SK-N-SH treated with all-trans-retinoic acid at 6 μM for 48 hours (cell line): ENCODE results near the gene DLAT.

Source experiments
- ARNTL ChIP-seq: fragments of 450-650 bp; formaldehyde crosslinking; IDR thresholded peaks from 2 replicates; pipeline ENCODE4 v1.5.0; 2020; ENCODE audit warnings: low read depth, mild to moderate bottlenecking, moderate library complexity, borderline replicate concordance
- ESRRG ChIP-seq: fragments of 250-450 bp; sonication (Bioruptor Pico); IDR thresholded peaks from 2 replicates; pipeline ENCODE4 v1.6.1; 2021; ENCODE audit warnings: mild to moderate bottlenecking
- GLIS3 ChIP-seq: fragments of 250-450 bp; sonication (Bioruptor Pico); IDR thresholded peaks from 2 replicates; pipeline ENCODE4 v1.5.0; 2020; ENCODE audit warnings: mild to moderate bottlenecking, moderate library complexity
- OSR1 ChIP-seq: fragments of 250-450 bp; sonication (Bioruptor Pico); IDR thresholded peaks from 2 replicates; pipeline ENCODE4 v1.8.0; 2022; ENCODE audit warnings: moderate library complexity, mild to moderate bottlenecking, inconsistent platforms
- PATZ1 ChIP-seq: fragments of 250-450 bp; sonication (Bioruptor Pico); IDR thresholded peaks from 2 replicates; pipeline ENCODE4 v1.8.0; 2020; ENCODE audit warnings: mild to moderate bottlenecking, moderate library complexity, borderline replicate concordance
- RARB ChIP-seq: fragments of 250-450 bp; sonication (Bioruptor Pico); IDR thresholded peaks from 2 replicates; pipeline ENCODE4 v1.8.0; 2021; ENCODE audit warnings: mild to moderate bottlenecking, moderate library complexity
- SNAI2 ChIP-seq: fragments of 250-450 bp; sonication (Bioruptor Pico); IDR thresholded peaks from 2 replicates; pipeline ENCODE4 v1.5.0; 2020; ENCODE audit warnings: mild to moderate bottlenecking, moderate library complexity
- TOX ChIP-seq: fragments of 250-450 bp; sonication (Bioruptor Pico); IDR thresholded peaks from 2 replicates; pipeline ENCODE4 v1.8.0; 2021; ENCODE audit warnings: mild to moderate bottlenecking, moderate library complexity, borderline replicate concordance
- ZFP3 ChIP-seq: fragments of 250-450 bp; sonication (Bioruptor Pico); IDR thresholded peaks from 2 replicates; pipeline ENCODE4 v1.5.0; 2020; ENCODE audit warnings: mild to moderate bottlenecking, moderate library complexity
- ZFP30 ChIP-seq: fragments of 450-650 bp; formaldehyde crosslinking; IDR thresholded peaks from 2 replicates; pipeline ENCODE4 v1.5.0; 2022; ENCODE audit warnings: mild to moderate bottlenecking, moderate library complexity
- ZNF8 ChIP-seq: fragments of 450-650 bp; formaldehyde crosslinking; IDR thresholded peaks from 2 replicates; pipeline ENCODE4 v1.5.0; 2020; ENCODE audit warnings: mild to moderate bottlenecking, moderate library complexity
- TF ChIP-seq, protein P1 (sequence below): fragments of 250-450 bp; sonication (Bioruptor Pico); IDR thresholded peaks from 2 replicates; pipeline ENCODE4 v1.8.0; 2021; ENCODE audit warnings: low read depth, mild to moderate bottlenecking, moderate library complexity, borderline replicate concordance

DNA sequence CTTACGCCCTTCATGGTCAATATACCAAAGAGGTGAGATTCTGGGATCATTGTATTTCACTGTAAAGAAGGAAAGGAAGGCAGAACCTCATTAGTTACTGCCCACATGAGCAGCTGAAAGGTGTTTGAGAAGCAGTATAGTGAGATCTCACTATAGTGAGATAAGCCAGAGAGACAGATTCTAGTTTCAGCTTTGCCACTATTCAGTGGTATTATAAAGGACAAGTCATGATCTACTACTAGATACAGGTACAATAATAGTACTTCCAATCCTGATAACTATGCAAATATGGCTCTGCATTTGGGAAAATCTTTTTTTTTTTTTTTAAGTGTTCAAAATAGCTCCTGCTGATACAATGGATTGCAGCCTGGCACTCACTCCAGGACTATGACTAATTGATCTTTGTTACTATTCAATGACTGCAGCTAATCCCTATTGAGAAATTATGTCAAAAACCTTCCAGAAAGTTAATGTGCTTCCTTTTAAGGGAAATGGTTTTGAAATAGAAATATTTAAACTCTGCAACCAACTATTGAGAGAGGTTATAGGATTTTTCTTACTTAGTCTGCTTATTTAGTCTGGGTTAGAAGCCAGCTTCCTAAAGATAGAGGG lies 8.3 kb upstream of the DLAT start:
- no peak for TF ChIP-seq SNAI2 (CRISPR knock-in tag)
- no peak for TF ChIP-seq ZFP30
- TF ChIP-seq GLIS3 (CRISPR knock-in tag) = no peak
- TF ChIP-seq TOX = no peak
- no peak for TF ChIP-seq PATZ1
- TF ChIP-seq RARB (CRISPR knock-in tag) = no peak
- no peak for TF ChIP-seq OSR1
- no peak for TF ChIP-seq ZNF8 (CRISPR knock-in tag)
- TF ChIP-seq, protein P1, sequence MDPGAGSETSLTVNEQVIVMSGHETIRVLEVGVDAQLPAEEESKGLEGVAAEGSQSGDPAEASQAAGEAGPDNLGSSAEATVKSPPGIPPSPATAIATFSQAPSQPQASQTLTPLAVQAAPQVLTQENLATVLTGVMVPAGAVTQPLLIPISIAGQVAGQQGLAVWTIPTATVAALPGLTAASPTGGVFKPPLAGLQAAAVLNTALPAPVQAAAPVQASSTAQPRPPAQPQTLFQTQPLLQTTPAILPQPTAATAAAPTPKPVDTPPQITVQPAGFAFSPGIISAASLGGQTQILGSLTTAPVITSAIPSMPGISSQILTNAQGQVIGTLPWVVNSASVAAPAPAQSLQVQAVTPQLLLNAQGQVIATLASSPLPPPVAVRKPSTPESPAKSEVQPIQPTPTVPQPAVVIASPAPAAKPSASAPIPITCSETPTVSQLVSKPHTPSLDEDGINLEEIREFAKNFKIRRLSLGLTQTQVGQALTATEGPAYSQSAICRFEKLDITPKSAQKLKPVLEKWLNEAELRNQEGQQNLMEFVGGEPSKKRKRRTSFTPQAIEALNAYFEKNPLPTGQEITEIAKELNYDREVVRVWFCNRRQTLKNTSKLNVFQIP (CRISPR knock-in tag) = no peak
- no peak for TF ChIP-seq ESRRG
- TF ChIP-seq ARNTL (CRISPR knock-in tag) = no peak
- no peak for TF ChIP-seq ZFP3 (CRISPR knock-in tag)
